ENCODE results near the gene COIL.

The COIL gene

DNA sequence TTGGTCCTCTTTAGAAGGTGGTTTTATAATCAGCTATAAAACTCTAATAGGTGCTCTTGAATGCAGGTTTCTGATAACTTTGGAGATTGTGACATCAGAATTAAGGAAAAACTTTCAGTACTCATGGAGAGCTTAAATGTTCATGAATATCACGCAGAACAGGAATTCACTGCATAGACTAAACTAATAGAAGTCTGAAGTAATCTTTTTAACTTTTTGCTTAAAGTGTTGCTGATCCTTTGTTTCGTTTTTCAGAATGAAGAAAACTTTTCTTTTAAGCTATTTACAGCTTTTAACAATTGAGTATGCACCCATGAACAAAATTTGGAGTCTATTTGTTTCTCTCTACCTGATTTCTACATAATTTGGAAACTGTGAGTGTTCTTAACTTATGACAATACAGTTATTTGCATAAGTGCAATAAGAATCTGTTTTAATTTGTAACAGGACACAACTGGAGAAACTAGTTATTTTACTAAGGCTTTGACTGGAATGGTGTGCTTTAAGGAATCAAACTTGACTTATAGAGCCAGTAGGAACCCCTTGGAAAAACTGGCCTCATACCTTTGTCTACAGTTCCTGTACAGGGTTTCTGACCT lies 30.0 kb downstream of the COIL start:
- TF ChIP-seq, protein P1, sequence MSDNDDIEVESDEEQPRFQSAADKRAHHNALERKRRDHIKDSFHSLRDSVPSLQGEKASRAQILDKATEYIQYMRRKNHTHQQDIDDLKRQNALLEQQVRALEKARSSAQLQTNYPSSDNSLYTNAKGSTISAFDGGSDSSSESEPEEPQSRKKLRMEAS (IDR thresholded peaks at IDR 0.05; ENCODE audit: low read depth, low read length) = no peak
- TF ChIP-seq MYC (IDR thresholded peaks at IDR 0.05; ENCODE audit: low read depth, low read length) (no peak), POLR2A (IDR thresholded peaks at IDR 0.05; ENCODE audit: extremely low read depth, insufficient read length) (no peak)
- TF ChIP-seq, protein P2, sequence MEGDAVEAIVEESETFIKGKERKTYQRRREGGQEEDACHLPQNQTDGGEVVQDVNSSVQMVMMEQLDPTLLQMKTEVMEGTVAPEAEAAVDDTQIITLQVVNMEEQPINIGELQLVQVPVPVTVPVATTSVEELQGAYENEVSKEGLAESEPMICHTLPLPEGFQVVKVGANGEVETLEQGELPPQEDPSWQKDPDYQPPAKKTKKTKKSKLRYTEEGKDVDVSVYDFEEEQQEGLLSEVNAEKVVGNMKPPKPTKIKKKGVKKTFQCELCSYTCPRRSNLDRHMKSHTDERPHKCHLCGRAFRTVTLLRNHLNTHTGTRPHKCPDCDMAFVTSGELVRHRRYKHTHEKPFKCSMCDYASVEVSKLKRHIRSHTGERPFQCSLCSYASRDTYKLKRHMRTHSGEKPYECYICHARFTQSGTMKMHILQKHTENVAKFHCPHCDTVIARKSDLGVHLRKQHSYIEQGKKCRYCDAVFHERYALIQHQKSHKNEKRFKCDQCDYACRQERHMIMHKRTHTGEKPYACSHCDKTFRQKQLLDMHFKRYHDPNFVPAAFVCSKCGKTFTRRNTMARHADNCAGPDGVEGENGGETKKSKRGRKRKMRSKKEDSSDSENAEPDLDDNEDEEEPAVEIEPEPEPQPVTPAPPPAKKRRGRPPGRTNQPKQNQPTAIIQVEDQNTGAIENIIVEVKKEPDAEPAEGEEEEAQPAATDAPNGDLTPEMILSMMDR (IDR thresholded peaks at IDR 0.05; ENCODE audit: low read depth, low read length) = no peak
- no peak overlapping the region for H3K4me3 ChIP-seq (ENCODE audit: low read depth, low read length)
- no peak for DNase-seq (ENCODE audit: low read depth)

DNA sequence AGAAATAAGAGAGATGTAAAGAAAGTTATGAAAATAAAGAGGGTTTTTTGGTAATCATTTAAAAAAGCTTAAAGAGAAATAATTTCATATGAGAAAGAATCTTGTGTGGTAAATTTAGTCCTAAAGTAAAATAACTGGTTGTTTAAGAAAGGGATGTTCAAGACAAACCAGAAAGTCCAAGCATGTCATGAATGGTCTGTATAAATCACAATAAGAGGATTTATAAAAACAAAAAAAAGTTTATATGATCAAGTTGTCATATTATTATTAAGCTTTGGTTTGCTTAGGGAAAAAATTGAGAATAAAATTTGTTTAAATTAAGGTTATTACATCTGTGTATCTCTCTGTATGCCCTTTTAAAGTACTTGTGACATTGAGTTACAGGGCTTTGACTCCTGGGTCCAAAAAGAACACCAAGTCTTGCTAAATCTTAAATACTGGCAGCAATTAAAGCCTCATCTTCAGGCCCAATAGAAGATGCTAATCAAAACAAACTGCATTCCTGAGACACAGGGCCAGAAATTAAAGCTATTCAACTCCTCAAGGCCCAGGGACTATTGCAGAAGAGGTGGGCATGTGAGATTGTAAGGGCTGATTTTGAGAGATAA lies 31.4 kb downstream of the COIL start:
- no peak overlapping the region for H3K4me3 ChIP-seq (ENCODE audit: low read depth, low read length)
- TF ChIP-seq MYC (IDR thresholded peaks at IDR 0.05; ENCODE audit: low read depth, low read length) = no peak
- TF ChIP-seq POLR2A (IDR thresholded peaks at IDR 0.05; ENCODE audit: extremely low read depth, insufficient read length) = no peak
- TF ChIP-seq, protein P1 (IDR thresholded peaks at IDR 0.05; ENCODE audit: low read depth, low read length) = no peak
- TF ChIP-seq, protein P2 (IDR thresholded peaks at IDR 0.05; ENCODE audit: low read depth, low read length) = no peak
- peak; percentile 43 for DNase-seq (ENCODE audit: low read depth)

DNA sequence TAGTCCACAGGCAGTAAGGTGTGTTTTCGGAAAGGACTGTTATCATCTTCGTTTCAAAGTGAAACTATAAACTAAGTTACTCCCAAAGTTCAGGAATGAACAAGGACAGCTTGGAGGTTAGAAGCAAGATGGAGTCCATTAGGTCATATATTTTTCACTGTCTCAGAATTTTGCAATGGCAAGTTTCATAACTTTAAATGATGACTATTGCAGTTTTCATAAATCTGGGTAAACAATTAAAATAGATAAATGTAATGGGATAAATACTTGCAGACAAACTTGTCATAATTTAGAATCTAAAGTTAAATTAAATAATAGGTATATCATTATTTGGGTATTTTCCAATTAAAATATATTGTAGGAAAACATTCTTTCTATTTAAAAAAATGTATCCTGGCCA lies 32.3 kb downstream of the COIL start:
- TF ChIP-seq, protein P2 (IDR thresholded peaks at IDR 0.05; ENCODE audit: low read depth, low read length) = no peak
- TF ChIP-seq POLR2A (IDR thresholded peaks at IDR 0.05; ENCODE audit: extremely low read depth, insufficient read length) (no peak), MYC (IDR thresholded peaks at IDR 0.05; ENCODE audit: low read depth, low read length) (no peak)
- TF ChIP-seq, protein P1 (IDR thresholded peaks at IDR 0.05; ENCODE audit: low read depth, low read length) = no peak
- no peak overlapping the region for H3K4me3 ChIP-seq (ENCODE audit: low read depth, low read length)
- DNase-seq (ENCODE audit: low read depth) = no peak

DNA sequence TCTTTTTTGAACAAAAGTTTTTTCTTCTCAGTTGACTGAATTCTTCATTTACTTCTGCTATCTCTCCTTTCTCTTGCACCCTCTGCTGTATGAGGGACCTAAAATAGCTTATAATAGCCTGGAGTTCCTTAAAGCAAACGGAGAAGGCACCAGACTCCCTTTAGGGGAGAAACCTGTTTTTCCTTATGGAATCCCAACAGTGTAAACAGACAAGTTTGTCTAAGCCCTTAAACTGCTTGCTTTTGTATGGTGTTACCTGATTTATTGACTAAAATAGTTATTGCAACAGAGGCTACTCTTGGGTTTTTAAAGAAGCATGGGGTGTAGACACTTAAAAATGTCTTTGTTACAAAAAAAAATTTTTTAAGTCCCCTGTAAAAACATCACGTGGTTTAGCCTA lies 34.1 kb downstream of the COIL start:
- H3K4me3 ChIP-seq (ENCODE audit: low read depth, low read length) = no peak overlapping the region
- TF ChIP-seq POLR2A (IDR thresholded peaks at IDR 0.05; ENCODE audit: extremely low read depth, insufficient read length) (no peak), MYC (IDR thresholded peaks at IDR 0.05; ENCODE audit: low read depth, low read length) (no peak)
- TF ChIP-seq, protein P2 (IDR thresholded peaks at IDR 0.05; ENCODE audit: low read depth, low read length) = no peak
- TF ChIP-seq, protein P1 (IDR thresholded peaks at IDR 0.05; ENCODE audit: low read depth, low read length) = no peak
- DNase-seq (ENCODE audit: low read depth) = no peak

DNA sequence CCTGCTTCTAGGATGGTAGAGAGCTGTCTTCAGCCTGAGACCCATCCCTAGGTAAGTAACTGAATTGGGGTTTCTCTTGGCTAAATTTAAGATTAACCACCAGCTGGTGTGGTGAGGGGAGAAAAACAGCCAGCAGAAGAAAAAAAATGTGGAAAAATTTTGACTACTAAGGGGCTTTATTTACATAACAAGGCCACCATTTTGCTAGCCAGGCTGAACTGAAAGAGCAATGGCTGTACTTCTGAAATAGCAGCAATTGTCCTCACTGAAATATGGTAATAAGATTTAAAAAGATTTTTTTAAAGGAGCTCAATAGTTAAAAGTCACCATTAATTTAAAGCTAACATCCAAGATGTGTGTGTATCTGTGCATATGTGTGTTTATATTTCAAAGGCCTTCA lies 34.6 kb downstream of the COIL start:
- H3K4me3 ChIP-seq (ENCODE audit: low read depth, low read length) = no peak overlapping the region
- DNase-seq (ENCODE audit: low read depth) = no peak
- TF ChIP-seq MYC (IDR thresholded peaks at IDR 0.05; ENCODE audit: low read depth, low read length) = no peak
- TF ChIP-seq, protein P2 (IDR thresholded peaks at IDR 0.05; ENCODE audit: low read depth, low read length) = no peak
- no peak for TF ChIP-seq POLR2A (IDR thresholded peaks at IDR 0.05; ENCODE audit: extremely low read depth, insufficient read length)
- TF ChIP-seq, protein P1 (IDR thresholded peaks at IDR 0.05; ENCODE audit: low read depth, low read length) = no peak

All from NB4 (cell line).